HCEC 1CT (cell line): Measurements from ENCODE around the gene BOD1L1.
"Not testable (repeated sequence)": the region's sequence is repeated elsewhere in the genome, so short reads cannot be mapped to it uniquely, and the experiment has no call there.

ENCODE experiments used
- DNase-seq: peaks from one replicate; pipeline ENCODE4 v3.0.0-alpha.2; 2017

BOD1L1 gene

GRCh38 chr4:13618212-13618806 lies 9.2 kb downstream of the BOD1L1 start:
- no peak for DNase-seq

GRCh38 chr4:13617801-13618200 lies 9.7 kb downstream of the BOD1L1 start:
- no peak for DNase-seq

GRCh38 chr4:13616597-13616996 lies 10.9 kb downstream of the BOD1L1 start:
- no peak for DNase-seq

GRCh38 chr4:13615161-13615560 lies 12.4 kb downstream of the BOD1L1 start:
- no peak for DNase-seq

GRCh38 chr4:13612569-13612968 lies 15.0 kb downstream of the BOD1L1 start:
- DNase-seq = no peak

- DNase-seq = peak; percentile 18
These were observed 16.2 kb downstream of the BOD1L1 start for GRCh38 chr4:13611283-13611842.

GRCh38 chr4:13605330-13605729 lies 22.2 kb downstream of the BOD1L1 start:
- no peak for DNase-seq

GRCh38 chr4:13601848-13602247 lies 25.7 kb downstream of the BOD1L1 start:
- DNase-seq = no peak

GRCh38 chr4:13601048-13601447 lies 26.5 kb downstream of the BOD1L1 start:
- DNase-seq = no peak

- no peak for DNase-seq
These were observed 28.4 kb downstream of the BOD1L1 start for GRCh38 chr4:13599159-13599558.

- no peak for DNase-seq
These were observed 29.9 kb downstream of the BOD1L1 start for GRCh38 chr4:13597604-13598003.

- DNase-seq = no peak
These were observed 30.4 kb downstream of the BOD1L1 start for GRCh38 chr4:13597141-13597540.

- no peak for DNase-seq
These were observed 35.3 kb downstream of the BOD1L1 start for GRCh38 chr4:13592220-13592619.

- DNase-seq = no peak
These were observed 36.8 kb downstream of the BOD1L1 start for GRCh38 chr4:13590766-13591165.

- DNase-seq = peak; percentile 2
These were observed 38.6 kb downstream of the BOD1L1 start for GRCh38 chr4:13588954-13589353.

GRCh38 chr4:13584481-13584880 lies 43.0 kb downstream of the BOD1L1 start:
- peak; percentile 18 for DNase-seq

GRCh38 chr4:13580036-13580435 lies 47.5 kb downstream of the BOD1L1 start:
- DNase-seq = no peak

GRCh38 chr4:13577660-13578059 lies 49.9 kb downstream of the BOD1L1 start:
- DNase-seq = no peak

- no peak for DNase-seq
These were observed 56.6 kb downstream of the BOD1L1 start for GRCh38 chr4:13570916-13571315.

- no peak for DNase-seq
These were observed 60.4 kb downstream of the BOD1L1 start for GRCh38 chr4:13567125-13567524.

GRCh38 chr4:13562876-13563275 lies 64.6 kb downstream of the BOD1L1 start:
- DNase-seq = no peak

GRCh38 chr4:13561673-13562072 lies 65.9 kb downstream of the BOD1L1 start:
- DNase-seq = no peak

GRCh38 chr4:13560111-13560510 lies 67.4 kb downstream of the BOD1L1 start:
- DNase-seq = not testable (repeated sequence)

GRCh38 chr4:13559413-13559812 lies 68.1 kb downstream of the BOD1L1 start:
- DNase-seq = peak; percentile 87

GRCh38 chr4:13558881-13559280 lies 68.6 kb downstream of the BOD1L1 start:
- DNase-seq = peak; percentile 36
